SK-N-SH (cell line): ENCODE results near the gene SYCN. TPM values are rescaled to one million over a fixed set of nuclear protein-coding genes. Genes with fewer than 3 reads are reported as not detected.
A peak's percentile ranks its signal among the peaks of the same experiment; 100 is the strongest.
"Not testable (repeated sequence)": the region's sequence is repeated elsewhere in the genome, so short reads cannot be mapped to it uniquely, and the experiment has no call there.

Experiments used
- CTCF ChIA-PET: fragments of 300-600, 350-600 bp; formaldehyde crosslinking; extraction: SDS; loops from one replicate; lab custom pipeline; 2021; lab: Yijun Ruan, JAX
- POLR2A ChIA-PET: fragments of 350-600 bp; sonication (Branson Sonifier 250); formaldehyde crosslinking; extraction: SDS; loops from one replicate; lab custom pipeline; 2020; ENCODE audit warnings: antibody characterized with exemption, inconsistent platforms; lab: Yijun Ruan, JAX
- DNase-seq: peaks from one replicate; pipeline ENCODE4 v3.0.0; 2012
- H2AFZ ChIP-seq: fragments of 200-600 bp; sonication (generic); 2 replicates; pipeline ENCODE4 v1.8.1; 2016; ENCODE audit warnings: antibody characterized with exemption, mild to moderate bottlenecking, low read depth
- H3F3A ChIP-seq: fragments of 200-600 bp; sonication (generic); replicated peaks from 2 replicates; pipeline ENCODE3; 2016; ENCODE audit warnings: antibody characterized with exemption, mild to moderate bottlenecking; ENCODE audit not compliant: insufficient read depth
- H3K27ac ChIP-seq, 2 experiments: fragments of 200-500 bp in 1 of 2; fragments of 200-600 bp in 1 of 2; sonication (Bioruptor generic) in 1 of 2; sonication (generic), shearing (Covaris generic) in 1 of 2; 2 replicates each; pipeline versions ENCODE4 v1.5.1 to v1.6.1; 2014 to 2016; ENCODE audit warnings: low read depth in 2 of 2, inconsistent platforms in 1 of 2, low read length in 1 of 2, mild to moderate bottlenecking in 1 of 2, mixed read lengths in 1 of 2
- H3K27me3 ChIP-seq: fragments of 200-600 bp; sonication (generic), shearing (Covaris generic); 2 replicates; pipeline ENCODE4 v1.6.1; 2016; ENCODE audit warnings: mixed run types; ENCODE audit not compliant: insufficient read depth
- H3K36me3 ChIP-seq, 2 experiments: fragments of 200-500 bp in 1 of 2; fragments of 200-600 bp in 1 of 2; sonication (Bioruptor generic) in 1 of 2; sonication (generic) in 1 of 2; replicated peaks in 1 of 2; 2 replicates each; pipeline versions ENCODE3 to v1.5.1; 2014 to 2016; ENCODE audit warnings: low read length in 1 of 2, mild to moderate bottlenecking in 1 of 2; ENCODE audit not compliant: insufficient read depth in 2 of 2, control insufficient read depth in 1 of 2
- H3K4me1 ChIP-seq, 2 experiments: fragments of 200-500 bp in 1 of 2; fragments of 200-600 bp in 1 of 2; sonication (Bioruptor generic) in 1 of 2; sonication (generic), shearing (Covaris generic) in 1 of 2; 2 replicates each; pipeline versions ENCODE4 v1.5.1 to v1.6.1; 2014 to 2016; ENCODE audit warnings: low read depth in 1 of 2, low read length in 1 of 2, mixed run types in 1 of 2; ENCODE audit not compliant: insufficient read depth in 2 of 2, control insufficient read depth in 1 of 2
- H3K4me2 ChIP-seq: fragments of 200-600 bp; sonication (generic), shearing (Covaris generic); 2 replicates; pipeline ENCODE4 v1.6.1; 2017; ENCODE audit warnings: mixed run types
- H3K4me3 ChIP-seq, 2 experiments: fragments of 200-500 bp in 1 of 2; fragments of 200-600 bp in 1 of 2; sonication (Bioruptor generic) in 1 of 2; sonication (generic), shearing (Covaris generic) in 1 of 2; 2 replicates each; pipeline versions ENCODE4 v1.5.1 to v1.8.1; 2014 to 2016; ENCODE audit warnings: low read depth in 2 of 2, inconsistent platforms in 1 of 2, low read length in 1 of 2, mild to moderate bottlenecking in 1 of 2, mixed read lengths in 1 of 2, moderate library complexity in 1 of 2
- H3K79me2 ChIP-seq: fragments of 200-600 bp; sonication (generic); 2 replicates; pipeline ENCODE4 v1.8.1; 2017; ENCODE audit warnings: mild to moderate bottlenecking; ENCODE audit not compliant: insufficient read depth
- H3K9ac ChIP-seq: fragments of 200-600 bp; sonication (generic); 2 replicates; pipeline ENCODE4 v1.6.1; 2017; ENCODE audit warnings: mixed run types
- H3K9me2 ChIP-seq: fragments of 200-600 bp; sonication (generic); 2 replicates; pipeline ENCODE4 v1.6.1; 2017; ENCODE audit warnings: mixed run types
- H3K9me3 ChIP-seq: fragments of 200-600 bp; sonication (generic); 2 replicates; pipeline ENCODE4 v1.6.1; 2017; ENCODE audit warnings: mixed run types, mild to moderate bottlenecking, moderate library complexity
- H4K20me1 ChIP-seq: fragments of 200-600 bp; sonication (generic); 2 replicates; pipeline ENCODE4 v1.6.1; 2017; ENCODE audit warnings: mild to moderate bottlenecking, mixed run types; ENCODE audit not compliant: insufficient read depth
- FOXM1 ChIP-seq: IDR thresholded peaks from 2 replicates; pipeline ENCODE4 v1.4.0; 2012; ENCODE audit warnings: low read depth, mild to moderate bottlenecking
- JUND ChIP-seq: IDR thresholded peaks from 2 replicates; pipeline ENCODE4 v1.4.0; 2012
- NRF1 ChIP-seq: IDR thresholded peaks from 2 replicates; pipeline ENCODE4 v1.6.1; 2012; ENCODE audit warnings: low read depth, mild to moderate bottlenecking, low read length
- POLR2AphosphoS5 ChIP-seq: IDR thresholded peaks from 2 replicates; pipeline ENCODE4 v1.6.1; 2012; ENCODE audit warnings: low read depth, low read length
- RAD21 ChIP-seq: IDR thresholded peaks from 2 replicates; pipeline ENCODE4 v1.6.1; 2012; ENCODE audit warnings: mild to moderate bottlenecking, low read length
- WGBS: methylation state at CpG from one replicate; pipeline ENCODE4 v1.1.6; 2017; ENCODE audit warnings: low lambda C conversion rate; 5-methylcytosine and 5-hydroxymethylcytosine counted together
- polyA plus RNA-seq, 3 experiments: library from polyadenylated mRNA; depleted of rRNA; stranded (reverse); fragments of >200 nt; gene quantifications; 2 replicates each; pipeline ENCODE4 v1.2.3, GENCODE V29; 2012
- TF ChIP-seq, protein P1 (sequence below): fragments of 200-600 bp; sonication (generic); IDR thresholded peaks from 2 replicates; pipeline ENCODE4 v1.6.1; 2017; ENCODE audit warnings: antibody characterized with exemption, mild to moderate bottlenecking, moderate library complexity
- TF ChIP-seq, protein P2 (sequence below): IDR thresholded peaks from 2 replicates; pipeline ENCODE4 v1.4.0; 2012; ENCODE audit warnings: low read depth, borderline replicate concordance

Gene SYCN
- polyA plus RNA-seq, 1 of the 3 experiments (the other 2 are of a cell fraction), result not detected

- POLR2A ChIA-PET, H3K4me2 ChIP-seq, H4K20me1 ChIP-seq, H3K4me1 ChIP-seq, H2AFZ ChIP-seq, H3K9me3 ChIP-seq, H3K9ac ChIP-seq, H3K36me3 ChIP-seq, H3K4me3 ChIP-seq, H3K9me2 ChIP-seq, H3K27ac ChIP-seq, H3K79me2 ChIP-seq, H3K27me3 ChIP-seq, DNase-seq, H3F3A ChIP-seq: not testable (repeated sequence)
- TF ChIP-seq RAD21, result 0 out of 2 replicates have a peak, but pooled peaks have one; percentile 6
- 12% methylated on average over 10 of the region's 10 CpGs for WGBS
- CTCF ChIA-PET, result interaction anchor here (1.0 kb wide), 1 partner anchor 167 kb away, joined by 3 read pairs; no protein-coding TSS in a partner anchor
Measured at GRCh38 chr19:39219108-39219507, 15.0 kb upstream of the SYCN start.

- Histone ChIP-seq H2AFZ (no peak overlapping the region), H3K36me3 (no peaks in the 10 kb centered on the region), H4K20me1 (no peaks in the 10 kb centered on the region), H3K4me1 (no peaks in the 10 kb centered on the region), H3F3A (no peaks in the 10 kb centered on the region), H3K9me3 (no peaks in the 10 kb centered on the region), H3K27ac (no peak overlapping the region), H3K9ac (no peak overlapping the region), H3K79me2 (no peaks in the 10 kb centered on the region), H3K4me3 (no peak overlapping the region), H3K4me2 (no peak overlapping the region), H3K27me3 (no peaks in the 10 kb centered on the region; the same call in 1 of the 2 replicates), H3K9me2 (no peaks in the 10 kb centered on the region)
- POLR2A ChIA-PET, result no interaction called here
- CTCF ChIA-PET, result interaction anchor here (0.6 to 1.0 kb wide), 2 partner anchors 23 to 166 kb away, joined by 3 read pairs; no protein-coding TSS in a partner anchor
- WGBS, result 40% methylated on average over 15 of the region's 15 CpGs
- TF ChIP-seq, protein P1, sequence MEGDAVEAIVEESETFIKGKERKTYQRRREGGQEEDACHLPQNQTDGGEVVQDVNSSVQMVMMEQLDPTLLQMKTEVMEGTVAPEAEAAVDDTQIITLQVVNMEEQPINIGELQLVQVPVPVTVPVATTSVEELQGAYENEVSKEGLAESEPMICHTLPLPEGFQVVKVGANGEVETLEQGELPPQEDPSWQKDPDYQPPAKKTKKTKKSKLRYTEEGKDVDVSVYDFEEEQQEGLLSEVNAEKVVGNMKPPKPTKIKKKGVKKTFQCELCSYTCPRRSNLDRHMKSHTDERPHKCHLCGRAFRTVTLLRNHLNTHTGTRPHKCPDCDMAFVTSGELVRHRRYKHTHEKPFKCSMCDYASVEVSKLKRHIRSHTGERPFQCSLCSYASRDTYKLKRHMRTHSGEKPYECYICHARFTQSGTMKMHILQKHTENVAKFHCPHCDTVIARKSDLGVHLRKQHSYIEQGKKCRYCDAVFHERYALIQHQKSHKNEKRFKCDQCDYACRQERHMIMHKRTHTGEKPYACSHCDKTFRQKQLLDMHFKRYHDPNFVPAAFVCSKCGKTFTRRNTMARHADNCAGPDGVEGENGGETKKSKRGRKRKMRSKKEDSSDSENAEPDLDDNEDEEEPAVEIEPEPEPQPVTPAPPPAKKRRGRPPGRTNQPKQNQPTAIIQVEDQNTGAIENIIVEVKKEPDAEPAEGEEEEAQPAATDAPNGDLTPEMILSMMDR, result no peak
- TF ChIP-seq POLR2AphosphoS5, result no peak
- no peak for TF ChIP-seq NRF1
- TF ChIP-seq JUND, result no peak
- no peak for TF ChIP-seq FOXM1
- TF ChIP-seq, protein P2, sequence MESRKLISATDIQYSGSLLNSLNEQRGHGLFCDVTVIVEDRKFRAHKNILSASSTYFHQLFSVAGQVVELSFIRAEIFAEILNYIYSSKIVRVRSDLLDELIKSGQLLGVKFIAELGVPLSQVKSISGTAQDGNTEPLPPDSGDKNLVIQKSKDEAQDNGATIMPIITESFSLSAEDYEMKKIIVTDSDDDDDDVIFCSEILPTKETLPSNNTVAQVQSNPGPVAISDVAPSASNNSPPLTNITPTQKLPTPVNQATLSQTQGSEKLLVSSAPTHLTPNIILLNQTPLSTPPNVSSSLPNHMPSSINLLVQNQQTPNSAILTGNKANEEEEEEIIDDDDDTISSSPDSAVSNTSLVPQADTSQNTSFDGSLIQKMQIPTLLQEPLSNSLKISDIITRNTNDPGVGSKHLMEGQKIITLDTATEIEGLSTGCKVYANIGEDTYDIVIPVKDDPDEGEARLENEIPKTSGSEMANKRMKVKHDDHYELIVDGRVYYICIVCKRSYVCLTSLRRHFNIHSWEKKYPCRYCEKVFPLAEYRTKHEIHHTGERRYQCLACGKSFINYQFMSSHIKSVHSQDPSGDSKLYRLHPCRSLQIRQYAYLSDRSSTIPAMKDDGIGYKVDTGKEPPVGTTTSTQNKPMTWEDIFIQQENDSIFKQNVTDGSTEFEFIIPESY, result no peak
- DNase-seq, result no peak
Measured at GRCh38 chr19:39218230-39219007, 14.4 kb upstream of the SYCN start.
